ENCODE results near the gene HAUS8. TPM values are rescaled to one million over a fixed set of nuclear protein-coding genes. Genes with fewer than 3 reads are reported as not detected.
A peak's percentile ranks its signal among the peaks of the same experiment; 100 is the strongest.

HAUS8 gene, protein sequence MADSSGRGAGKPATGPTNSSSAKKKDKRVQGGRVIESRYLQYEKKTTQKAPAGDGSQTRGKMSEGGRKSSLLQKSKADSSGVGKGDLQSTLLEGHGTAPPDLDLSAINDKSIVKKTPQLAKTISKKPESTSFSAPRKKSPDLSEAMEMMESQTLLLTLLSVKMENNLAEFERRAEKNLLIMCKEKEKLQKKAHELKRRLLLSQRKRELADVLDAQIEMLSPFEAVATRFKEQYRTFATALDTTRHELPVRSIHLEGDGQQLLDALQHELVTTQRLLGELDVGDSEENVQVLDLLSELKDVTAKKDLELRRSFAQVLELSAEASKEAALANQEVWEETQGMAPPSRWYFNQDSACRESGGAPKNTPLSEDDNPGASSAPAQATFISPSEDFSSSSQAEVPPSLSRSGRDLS
- total RNA-seq: 10 to 100 TPM; 50.7 to 51.7 TPM

- H3K4me3 Mint-ChIP-seq: peak within 1 kb of the TSS; percentile 99
These were observed at the start of gene HAUS8, which contains the start of gene MYO9B for GRCh38 chr19:17075035-17075863. TSS of gene HAUS8 (minus strand) at chr19:17075452. CDS start at chr19:17075422, 30 bp downstream. TSS of gene MYO9B (plus strand) at chr19:17075777. CDS start at chr19:17101718, 25,941 bp downstream.

DNA sequence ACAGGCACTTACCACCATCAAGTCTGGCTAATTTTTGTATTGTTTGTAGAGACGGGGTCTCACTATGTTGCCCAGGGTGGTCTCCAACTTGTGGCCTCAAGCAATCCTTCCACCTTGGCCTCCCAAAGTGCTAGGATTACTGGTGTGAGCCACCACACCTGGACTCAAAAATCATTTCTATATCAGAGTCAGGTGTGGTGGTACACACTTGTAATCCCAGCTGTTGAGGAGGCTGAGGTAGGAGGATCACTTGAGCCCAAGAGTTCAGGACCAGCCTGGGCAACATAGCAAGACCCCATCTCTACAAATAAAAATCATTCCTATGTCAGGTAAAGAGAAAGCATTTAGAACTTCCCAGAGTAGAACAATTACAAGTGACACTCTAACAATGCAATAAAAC lies 48.8 kb upstream of the HAUS8 start:
- no peaks in the 10 kb centered on the region for H3K27me3 Mint-ChIP-seq

More at GRCh38 chr19:17075035-17075863, at the start of gene HAUS8, which contains the start of gene MYO9B:
- Mint-ChIP-seq H3K27ac (peak within 1 kb of the TSS; percentile 98), H3K27me3 (no peaks in the 10 kb centered on the region), H3K9me3 (no peaks in the 10 kb centered on the region), H3K36me3 (peaks cover 28% of the 10 kb centered on the region), H3K4me1 (peaks cover 45% of the 10 kb centered on the region)
- POLR2A ChIA-PET: interaction anchor here (0.6 to 4.3 kb wide), 14 partner anchors 10 to 207 kb away, joined by 3 to 64 read pairs (median 4); partner anchors contain the start of genes OCEL1 and USE1
- peak; percentile 99 for DNase-seq
- peak; percentile 90 for ATAC-seq (ENCODE audit: low read depth)

GRCh38 chr19:17123041-17123440 lies 47.8 kb upstream of the HAUS8 start:
- Mint-ChIP-seq H3K27me3 (no peaks in the 10 kb centered on the region), H3K4me1 (peaks cover 43% of the 10 kb centered on the region), H3K9me3 (no peaks in the 10 kb centered on the region), H3K27ac (peak overlapping the region; percentile 61), H3K4me3 (no peak overlapping the region), H3K36me3 (peaks cover 40% of the 10 kb centered on the region)
- ATAC-seq (ENCODE audit: low read depth) (no peak), DNase-seq (no peak)
- POLR2A ChIA-PET: interaction anchor here (1.7 to 3.4 kb wide), 2 partner anchors 32 to 61 kb away, joined by 5 to 32 read pairs; no protein-coding TSS in a partner anchor

More for the DNA sequence above, 48.8 kb upstream of the HAUS8 start:
- DNase-seq (no peak), ATAC-seq (ENCODE audit: low read depth) (no peak)
- H3K36me3 Mint-ChIP-seq: peaks cover 42% of the 10 kb centered on the region
- POLR2A ChIA-PET: interaction anchor here (0.5 to 3.4 kb wide), 6 partner anchors 15 to 158 kb away, joined by 3 to 64 read pairs (median 17); partner anchors contain the start of genes ANKLE1, HAUS8 and MYO9B
- H3K4me3 Mint-ChIP-seq: peak overlapping the region; percentile 89
- peaks cover 43% of the 10 kb centered on the region for H3K4me1 Mint-ChIP-seq
- no peaks in the 10 kb centered on the region for H3K9me3 Mint-ChIP-seq
- peak overlapping the region; percentile 99 for H3K27ac Mint-ChIP-seq

GRCh38 chr19:17121736-17122293 lies 46.6 kb upstream of the HAUS8 start:
- peak overlapping the region; percentile 64 for H3K27ac Mint-ChIP-seq
- POLR2A ChIA-PET: interaction anchor here (1.1 to 1.7 kb wide), 2 partner anchors 31 to 56 kb away, joined by 3 to 5 read pairs; no protein-coding TSS in a partner anchor

GRCh38 chr19:17118957-17119356 lies 43.7 kb upstream of the HAUS8 start:
- Mint-ChIP-seq H3K27ac (no peak overlapping the region), H3K9me3 (no peaks in the 10 kb centered on the region), H3K4me3 (no peak overlapping the region), H3K36me3 (peaks cover 47% of the 10 kb centered on the region), H3K4me1 (peaks cover 24% of the 10 kb centered on the region), H3K27me3 (no peaks in the 10 kb centered on the region)
- DNase-seq: no peak
- POLR2A ChIA-PET: no interaction called here
- ATAC-seq (ENCODE audit: low read depth): no peak

More at GRCh38 chr19:17121736-17122293, 46.6 kb upstream of the HAUS8 start:
- H3K9me3 Mint-ChIP-seq: no peaks in the 10 kb centered on the region
- no peak for ATAC-seq (ENCODE audit: low read depth)
- peaks cover 31% of the 10 kb centered on the region for H3K36me3 Mint-ChIP-seq
- H3K4me1 Mint-ChIP-seq: peaks cover 39% of the 10 kb centered on the region
- DNase-seq: no peak
- no peak overlapping the region for H3K4me3 Mint-ChIP-seq
- no peaks in the 10 kb centered on the region for H3K27me3 Mint-ChIP-seq

- no peaks in the 10 kb centered on the region for H3K27me3 Mint-ChIP-seq
- H3K4me1 Mint-ChIP-seq: peaks cover 27% of the 10 kb centered on the region
- POLR2A ChIA-PET: interaction anchor here (2.0 kb wide), 1 partner anchor 9 kb away, joined by 7 read pairs; no protein-coding TSS in a partner anchor
- DNase-seq (no peak), ATAC-seq (ENCODE audit: low read depth) (no peak)
- H3K27ac Mint-ChIP-seq: no peak overlapping the region
- no peak overlapping the region for H3K4me3 Mint-ChIP-seq
- no peaks in the 10 kb centered on the region for H3K9me3 Mint-ChIP-seq
- peaks cover 45% of the 10 kb centered on the region for H3K36me3 Mint-ChIP-seq
These were observed 41.9 kb upstream of the HAUS8 start for GRCh38 chr19:17116996-17117702.

GRCh38 chr19:17114414-17114831 lies 39.2 kb upstream of the HAUS8 start:
- Mint-ChIP-seq H3K36me3 (peaks cover 41% of the 10 kb centered on the region), H3K9me3 (no peaks in the 10 kb centered on the region), H3K27me3 (no peaks in the 10 kb centered on the region), H3K27ac (peak overlapping the region; percentile 48), H3K4me3 (no peak overlapping the region), H3K4me1 (peaks cover 34% of the 10 kb centered on the region)
- ATAC-seq (ENCODE audit: low read depth) (no peak), DNase-seq (no peak)
- POLR2A ChIA-PET: no interaction called here

DNA sequence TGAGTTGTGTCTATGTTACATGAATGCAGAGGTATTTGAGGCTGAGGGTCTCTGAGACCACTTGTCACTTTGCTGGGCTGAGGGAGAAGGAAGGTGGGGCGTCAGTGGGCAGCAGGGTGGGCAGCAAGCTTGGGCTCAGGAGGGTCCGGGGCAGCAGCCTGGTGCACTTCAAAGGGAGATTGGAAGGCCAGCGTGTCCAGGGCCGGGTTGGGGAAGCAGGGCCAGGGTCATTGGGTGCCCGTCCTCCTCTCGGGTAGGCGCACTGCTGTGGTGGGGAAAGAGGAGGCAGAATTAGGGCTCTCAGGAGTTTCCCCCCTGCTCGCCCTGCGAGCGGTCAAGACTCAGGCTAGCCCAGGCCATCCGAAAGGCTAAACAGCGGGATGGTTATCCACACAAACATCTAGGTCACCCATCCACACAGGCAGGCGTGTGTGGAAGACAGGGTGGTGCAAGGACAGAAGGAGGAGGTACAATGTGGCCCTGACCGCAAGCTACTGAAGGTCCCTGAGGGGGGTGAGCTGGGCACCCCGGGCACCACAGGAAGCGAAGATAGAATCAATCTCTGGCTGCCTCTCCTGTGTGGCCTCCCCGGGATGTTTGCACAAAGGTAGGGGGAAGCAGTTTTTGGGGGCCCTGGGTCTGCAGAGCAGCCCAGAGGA lies 38.0 kb upstream of the HAUS8 start:
- Mint-ChIP-seq H3K4me3 (no peak overlapping the region), H3K36me3 (peaks cover 37% of the 10 kb centered on the region), H3K9me3 (no peaks in the 10 kb centered on the region), H3K27me3 (no peaks in the 10 kb centered on the region), H3K27ac (peak overlapping the region; percentile 9), H3K4me1 (peaks cover 37% of the 10 kb centered on the region)
- POLR2A ChIA-PET: no interaction called here
- DNase-seq: no peak
- ATAC-seq (ENCODE audit: low read depth): no peak

GRCh38 chr19:17112700-17113099 lies 37.4 kb upstream of the HAUS8 start:
- Mint-ChIP-seq H3K27ac (no peak overlapping the region), H3K27me3 (no peaks in the 10 kb centered on the region), H3K4me1 (peaks cover 42% of the 10 kb centered on the region), H3K36me3 (peaks cover 37% of the 10 kb centered on the region), H3K9me3 (no peaks in the 10 kb centered on the region), H3K4me3 (no peak overlapping the region)
- ATAC-seq (ENCODE audit: low read depth) (no peak), DNase-seq (no peak)
- POLR2A ChIA-PET: no interaction called here

DNA sequence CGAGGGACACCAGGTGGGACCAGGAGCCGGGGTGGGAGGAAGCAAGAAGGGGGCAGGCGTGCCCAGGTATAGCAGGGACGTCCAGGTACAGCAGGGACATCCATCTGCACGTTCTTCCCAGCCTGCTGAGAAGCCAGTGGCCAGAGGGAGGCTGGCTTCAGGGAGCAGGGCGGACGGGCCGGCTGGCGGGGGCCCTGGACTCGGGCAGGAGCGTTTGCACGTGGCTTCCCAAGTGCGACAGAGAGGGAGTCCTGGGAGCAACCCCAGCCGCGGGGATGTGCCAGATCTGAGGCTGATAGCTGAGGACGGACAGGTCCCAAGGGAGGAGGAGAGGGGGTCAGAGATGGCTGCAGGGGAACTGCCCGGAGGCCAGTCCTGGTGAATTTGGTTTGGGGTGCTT lies 37.0 kb upstream of the HAUS8 start:
- no peaks in the 10 kb centered on the region for H3K27me3 Mint-ChIP-seq
- POLR2A ChIA-PET: no interaction called here
- H3K4me3 Mint-ChIP-seq: no peak overlapping the region
- H3K9me3 Mint-ChIP-seq: no peaks in the 10 kb centered on the region
- H3K4me1 Mint-ChIP-seq: peaks cover 46% of the 10 kb centered on the region
- H3K36me3 Mint-ChIP-seq: peaks cover 38% of the 10 kb centered on the region
- DNase-seq (no peak), ATAC-seq (ENCODE audit: low read depth) (no peak)
- peak overlapping the region; percentile 42 for H3K27ac Mint-ChIP-seq

DNA sequence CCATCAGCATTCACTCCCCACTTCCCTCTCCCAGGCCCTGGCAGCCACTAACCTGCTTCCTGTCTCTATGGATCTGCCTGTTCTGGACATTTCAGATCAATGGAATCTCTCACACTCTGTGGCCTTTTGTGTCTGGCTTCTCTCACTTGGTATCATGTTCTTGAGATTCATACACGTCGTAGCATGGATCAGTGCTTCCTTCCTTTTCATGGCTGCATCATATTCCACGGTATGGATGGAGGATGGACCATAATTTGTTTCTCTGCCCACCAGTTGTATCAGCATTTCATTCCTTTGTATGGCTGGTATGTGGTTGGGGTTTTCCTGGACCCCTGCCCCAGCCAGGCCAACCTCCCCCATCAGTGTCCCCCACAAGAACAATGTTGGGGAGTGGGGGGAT lies 36.5 kb upstream of the HAUS8 start:
- H3K9me3 Mint-ChIP-seq: no peaks in the 10 kb centered on the region
- H3K27ac Mint-ChIP-seq: peak overlapping the region; percentile 42
- H3K36me3 Mint-ChIP-seq: peaks cover 38% of the 10 kb centered on the region
- H3K4me3 Mint-ChIP-seq: no peak overlapping the region
- no peaks in the 10 kb centered on the region for H3K27me3 Mint-ChIP-seq
- POLR2A ChIA-PET: no interaction called here
- peaks cover 46% of the 10 kb centered on the region for H3K4me1 Mint-ChIP-seq
- DNase-seq (no peak), ATAC-seq (ENCODE audit: low read depth) (no peak)

- DNase-seq (no peak), ATAC-seq (ENCODE audit: low read depth) (no peak)
- H3K36me3 Mint-ChIP-seq: peaks cover 40% of the 10 kb centered on the region
- peak overlapping the region; percentile 71 for H3K27ac Mint-ChIP-seq
- POLR2A ChIA-PET: interaction anchor here (1.1 to 3.8 kb wide), 4 partner anchors 14 to 73 kb away, joined by 3 to 26 read pairs (median 4); no protein-coding TSS in a partner anchor
- no peaks in the 10 kb centered on the region for H3K9me3 Mint-ChIP-seq
- H3K4me3 Mint-ChIP-seq: peak overlapping the region; percentile 33
- H3K27me3 Mint-ChIP-seq: no peaks in the 10 kb centered on the region
- peaks cover 48% of the 10 kb centered on the region for H3K4me1 Mint-ChIP-seq
These were observed 35.3 kb upstream of the HAUS8 start for GRCh38 chr19:17110599-17110966.

All from activated naive CD8-positive, alpha-beta T cell treated with anti-CD3 and anti-CD28 coated beads, Interleukin-2, amount 10 ng/mL, durations not matched to agents 7 days and 5 days (primary cell).